HepG2 (cell line): ENCODE results near the gene DYTN. TPM values are rescaled to one million over a fixed set of nuclear protein-coding genes. Genes with fewer than 3 reads are reported as not detected.

Experiments used
- FOXA3 ChIP-seq: IDR thresholded peaks from 2 replicates; pipeline ENCODE4 v1.6.1; 2016; ENCODE audit warnings: missing genetic modification reagents, missing compliant biosample characterization
- KLF6 ChIP-seq: IDR thresholded peaks from 2 replicates; pipeline ENCODE4 v1.8.0; 2016; ENCODE audit warnings: missing biosample characterization, missing genetic modification reagents
- KMT2B ChIP-seq: IDR thresholded peaks from 2 replicates; pipeline ENCODE4 v1.6.1; 2016; ENCODE audit warnings: missing genetic modification reagents, missing compliant biosample characterization
- NFE2L1 ChIP-seq: sonication (generic); formaldehyde crosslinking; IDR thresholded peaks from 2 replicates; pipeline ENCODE4 v1.4.0; 2020; ENCODE audit warnings: missing genetic modification reagents, mild to moderate bottlenecking, borderline replicate concordance
- ONECUT2 ChIP-seq: sonication (generic); formaldehyde crosslinking; IDR thresholded peaks from 2 replicates; pipeline ENCODE4 v1.4.0; 2020; ENCODE audit warnings: missing genetic modification reagents
- RAD21 ChIP-seq: fragments of 450-650 bp; formaldehyde crosslinking; IDR thresholded peaks from 2 replicates; pipeline ENCODE4 v1.5.0; 2020; ENCODE audit warnings: mild to moderate bottlenecking
- RAD51 ChIP-seq: fragments of 450-650 bp; IDR thresholded peaks from 2 replicates; pipeline ENCODE4 v1.6.1; 2016; ENCODE audit warnings: borderline replicate concordance
- RFX1 ChIP-seq: fragments of 450-650 bp; IDR thresholded peaks from 2 replicates; pipeline ENCODE4 v1.6.1; 2017
- SMC3 ChIP-seq: IDR thresholded peaks from 2 replicates; pipeline ENCODE4 v1.6.1; 2011; ENCODE audit warnings: low read length, improper control_type of control experiment
- SRSF9 ChIP-seq: fragments of 200-400 bp; formaldehyde crosslinking; IDR thresholded peaks from 2 replicates; pipeline ENCODE4 v1.6.1; 2018; ENCODE audit warnings: borderline replicate concordance, mild to moderate bottlenecking, low read depth, low read length; ENCODE audit not compliant: insufficient read depth, poor library complexity, severe bottlenecking
- THAP11 ChIP-seq: IDR thresholded peaks from 2 replicates; pipeline ENCODE4 v1.6.1; 2016; ENCODE audit warnings: missing biosample characterization, missing genetic modification reagents
- YY1 ChIP-seq: IDR thresholded peaks from 2 replicates; pipeline ENCODE4 v1.6.1; 2011; ENCODE audit warnings: low read length, low read depth, moderate library complexity, mild to moderate bottlenecking; ENCODE audit not compliant: insufficient read depth, insufficient replicate concordance
- ZFP1 ChIP-seq: IDR thresholded peaks from 2 replicates; pipeline ENCODE4 v1.6.1; 2016
- ZKSCAN5 ChIP-seq: sonication (generic); formaldehyde crosslinking; IDR thresholded peaks from 2 replicates; pipeline ENCODE4 v1.5.1; 2020; ENCODE audit warnings: mild to moderate bottlenecking, missing genetic modification reagents
- ZNF432 ChIP-seq: sonication (generic); formaldehyde crosslinking; IDR thresholded peaks from 2 replicates; pipeline ENCODE4 v1.5.0; 2020; ENCODE audit warnings: missing genetic modification reagents, mild to moderate bottlenecking, borderline replicate concordance
- ZNF44 ChIP-seq: sonication (generic); formaldehyde crosslinking; IDR thresholded peaks from 2 replicates; pipeline ENCODE4 v1.5.1; 2020; ENCODE audit warnings: mild to moderate bottlenecking, missing genetic modification reagents
- ZNF503 ChIP-seq: sonication (generic); formaldehyde crosslinking; IDR thresholded peaks from 2 replicates; pipeline ENCODE4 v1.4.0; 2020; ENCODE audit warnings: missing genetic modification reagents
- ZNF556 ChIP-seq: sonication (generic); formaldehyde crosslinking; IDR thresholded peaks from 2 replicates; pipeline ENCODE4 v1.4.0; 2020; ENCODE audit warnings: mild to moderate bottlenecking, missing genetic modification reagents, borderline replicate concordance
- ZNF576 ChIP-seq: sonication (generic); formaldehyde crosslinking; IDR thresholded peaks from 2 replicates; pipeline ENCODE4 v1.4.0; 2020; ENCODE audit warnings: mild to moderate bottlenecking, missing genetic modification reagents
- ZNF709 ChIP-seq: sonication (generic); formaldehyde crosslinking; IDR thresholded peaks from 2 replicates; pipeline ENCODE4 v1.5.0; 2020; ENCODE audit warnings: mild to moderate bottlenecking, missing genetic modification reagents
- ZSCAN21 ChIP-seq: sonication (generic); formaldehyde crosslinking; IDR thresholded peaks from 2 replicates; pipeline ENCODE4 v1.8.0; 2022; ENCODE audit warnings: mild to moderate bottlenecking, missing genetic modification reagents, moderate library complexity, borderline replicate concordance
- polyA plus RNA-seq, 8 experiments: library from polyadenylated mRNA; depleted of rRNA in 3 of 8; stranded (reverse) in 7 of 8; unstranded in 1 of 8; fragments of >200 nt; fragmentation: Illumina TruSeq in 4 of 8; extraction: Trizol in 4 of 8; gene quantifications; 2 replicates each; pipeline versions ENCODE4 v1.2.1 to v1.2.3, GENCODE V29; 2011 to 2016; ENCODE audit warnings: low read depth in 4 of 8, missing spikeins in 1 of 8, mixed read lengths in 1 of 8; ENCODE audit not compliant: insufficient read depth in 1 of 8
- total RNA-seq, 5 experiments: library from RNA; depleted of rRNA; stranded (reverse); fragments of >200 nt; fragmentation: Illumina TruSeq; extraction: Trizol; gene quantifications; 2 replicates each; pipeline ENCODE4 v1.2.3, GENCODE V29; 2016; ENCODE audit warnings: low read depth in 1 of 5
- TF ChIP-seq, protein P1 (sequence below): sonication (generic); formaldehyde crosslinking; IDR thresholded peaks from 2 replicates; pipeline ENCODE4 v1.5.0; 2020; ENCODE audit warnings: mild to moderate bottlenecking, missing genetic modification reagents
- TF ChIP-seq, protein P2 (sequence below): sonication (generic); formaldehyde crosslinking; IDR thresholded peaks from 2 replicates; pipeline ENCODE4 v1.5.0; 2020; ENCODE audit warnings: mild to moderate bottlenecking, missing genetic modification reagents, moderate library complexity

The DYTN gene
- total and polyA plus RNA-seq, 2 of the 13 experiments (the other 11 are each of a cell fraction or from before 2014, with no cell fraction given): not detected

DNA sequence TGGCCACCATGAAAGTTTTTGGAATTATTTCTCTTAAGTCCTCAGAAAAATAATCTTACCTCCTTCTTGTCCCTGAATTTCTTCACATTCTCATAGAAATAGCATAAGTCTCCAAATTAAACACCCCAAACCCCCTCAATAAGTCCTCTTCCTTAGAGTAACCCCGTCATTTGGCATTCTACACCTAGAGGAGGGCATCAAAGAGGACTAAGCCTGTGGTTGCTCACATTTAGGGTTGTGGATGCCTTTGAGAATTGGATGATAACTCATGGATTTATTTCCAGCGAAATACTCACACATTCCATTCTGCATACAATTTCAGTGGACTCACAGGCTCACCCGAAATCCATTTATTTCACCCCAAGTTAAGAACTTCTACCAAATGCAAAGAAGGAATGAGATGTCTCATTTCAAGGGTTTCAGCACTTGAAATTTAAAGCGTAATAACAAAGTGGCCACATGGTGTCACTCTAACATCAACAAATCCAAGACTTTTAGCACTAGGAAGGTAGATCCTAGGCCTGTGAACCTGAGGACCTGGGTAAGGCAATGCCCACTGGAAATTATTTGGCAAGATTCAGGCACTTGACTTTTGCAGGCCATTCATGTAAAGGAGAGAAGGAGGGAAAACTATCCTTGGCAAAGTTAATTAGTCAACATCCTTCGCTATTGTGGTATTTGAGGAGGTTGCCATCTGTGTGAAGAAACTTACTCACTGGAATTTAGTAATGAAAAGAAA, 24.6 kb downstream of the DYTN start (continued):
- TF ChIP-seq SMC3 (peak; percentile 68; the same call in 1 of the 2 replicates), KLF6 (CRISPR knock-in tag) (0 out of 2 replicates have a peak, but pooled peaks have one; percentile 37), ZSCAN21 (CRISPR knock-in tag) (no peak), THAP11 (CRISPR knock-in tag) (0 out of 2 replicates have a peak, but pooled peaks have one; percentile 22), ZNF503 (CRISPR knock-in tag) (no peak), KMT2B (CRISPR knock-in tag) (0 out of 2 replicates have a peak, but pooled peaks have one; percentile 15), ZNF432 (CRISPR knock-in tag) (no peak), ZNF44 (no peak), ZNF576 (no peak), NFE2L1 (CRISPR knock-in tag) (no peak), RAD21 (CRISPR knock-in tag) (peak; percentile 55; the same call in 1 of the 2 replicates), RFX1 (no peak), FOXA3 (CRISPR knock-in tag) (no peak), ONECUT2 (no peak), ZNF556 (no peak), ZNF709 (CRISPR knock-in tag) (no peak), ZFP1 (CRISPR knock-in tag) (no peak), YY1 (no peak), SRSF9 (no peak), RAD51 (no peak), ZKSCAN5 (CRISPR knock-in tag) (no peak)
- TF ChIP-seq, protein P1, sequence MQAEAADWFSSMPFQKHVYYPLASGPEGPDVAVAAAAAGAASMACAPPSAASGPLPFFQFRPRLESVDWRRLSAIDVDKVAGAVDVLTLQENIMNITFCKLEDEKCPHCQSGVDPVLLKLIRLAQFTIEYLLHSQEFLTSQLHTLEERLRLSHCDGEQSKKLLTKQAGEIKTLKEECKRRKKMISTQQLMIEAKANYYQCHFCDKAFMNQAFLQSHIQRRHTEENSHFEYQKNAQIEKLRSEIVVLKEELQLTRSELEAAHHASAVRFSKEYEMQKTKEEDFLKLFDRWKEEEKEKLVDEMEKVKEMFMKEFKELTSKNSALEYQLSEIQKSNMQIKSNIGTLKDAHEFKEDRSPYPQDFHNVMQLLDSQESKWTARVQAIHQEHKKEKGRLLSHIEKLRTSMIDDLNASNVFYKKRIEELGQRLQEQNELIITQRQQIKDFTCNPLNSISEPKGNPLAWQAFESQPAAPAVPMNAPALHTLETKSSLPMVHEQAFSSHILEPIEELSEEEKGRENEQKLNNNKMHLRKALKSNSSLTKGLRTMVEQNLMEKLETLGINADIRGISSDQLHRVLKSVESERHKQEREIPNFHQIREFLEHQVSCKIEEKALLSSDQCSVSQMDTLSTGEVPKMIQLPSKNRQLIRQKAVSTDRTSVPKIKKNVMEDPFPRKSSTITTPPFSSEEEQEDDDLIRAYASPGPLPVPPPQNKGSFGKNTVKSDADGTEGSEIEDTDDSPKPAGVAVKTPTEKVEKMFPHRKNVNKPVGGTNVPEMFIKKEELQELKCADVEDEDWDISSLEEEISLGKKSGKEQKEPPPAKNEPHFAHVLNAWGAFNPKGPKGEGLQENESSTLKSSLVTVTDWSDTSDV (CRISPR knock-in tag): no peak
- TF ChIP-seq, protein P2, sequence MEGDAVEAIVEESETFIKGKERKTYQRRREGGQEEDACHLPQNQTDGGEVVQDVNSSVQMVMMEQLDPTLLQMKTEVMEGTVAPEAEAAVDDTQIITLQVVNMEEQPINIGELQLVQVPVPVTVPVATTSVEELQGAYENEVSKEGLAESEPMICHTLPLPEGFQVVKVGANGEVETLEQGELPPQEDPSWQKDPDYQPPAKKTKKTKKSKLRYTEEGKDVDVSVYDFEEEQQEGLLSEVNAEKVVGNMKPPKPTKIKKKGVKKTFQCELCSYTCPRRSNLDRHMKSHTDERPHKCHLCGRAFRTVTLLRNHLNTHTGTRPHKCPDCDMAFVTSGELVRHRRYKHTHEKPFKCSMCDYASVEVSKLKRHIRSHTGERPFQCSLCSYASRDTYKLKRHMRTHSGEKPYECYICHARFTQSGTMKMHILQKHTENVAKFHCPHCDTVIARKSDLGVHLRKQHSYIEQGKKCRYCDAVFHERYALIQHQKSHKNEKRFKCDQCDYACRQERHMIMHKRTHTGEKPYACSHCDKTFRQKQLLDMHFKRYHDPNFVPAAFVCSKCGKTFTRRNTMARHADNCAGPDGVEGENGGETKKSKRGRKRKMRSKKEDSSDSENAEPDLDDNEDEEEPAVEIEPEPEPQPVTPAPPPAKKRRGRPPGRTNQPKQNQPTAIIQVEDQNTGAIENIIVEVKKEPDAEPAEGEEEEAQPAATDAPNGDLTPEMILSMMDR: peak; percentile 88
